ENCODE measurements around the gene INHA. TPM values are rescaled to one million over a fixed set of nuclear protein-coding genes. Genes with fewer than 3 reads are reported as not detected.

INHA gene
- total RNA-seq, 1 experiment from 2014 or later: 1.5 TPM

DNA sequence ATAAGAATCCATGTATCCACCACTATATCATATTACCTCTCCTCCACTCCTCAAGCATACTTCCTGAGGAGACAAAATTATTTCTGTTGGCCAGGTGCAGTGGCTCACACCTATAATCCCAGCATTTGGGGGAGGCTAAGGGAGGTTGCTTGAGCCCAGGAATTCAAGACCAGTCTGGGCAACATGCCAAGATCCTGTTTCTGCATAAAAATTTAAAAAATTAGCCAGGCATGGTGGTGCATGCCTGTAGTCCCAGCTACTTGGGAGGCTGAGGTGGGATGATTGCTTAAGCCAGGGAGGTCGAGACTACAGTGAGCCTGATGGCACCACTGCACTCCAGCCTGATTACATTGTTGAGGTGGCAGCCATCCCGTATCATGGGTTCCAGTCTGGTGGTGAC is 9.2 kb downstream of the INHA start:
- Histone ChIP-seq H3K4me2 (ENCODE audit: low read length) (no peak overlapping the region), H3K9me3 (ENCODE audit: low read length) (no peaks in the 10 kb centered on the region), H3K4me3 (ENCODE audit: low read length) (no peak overlapping the region), H4K20me1 (ENCODE audit: low read length) (no peaks in the 10 kb centered on the region), H3K79me2 (ENCODE audit: low read length) (no peaks in the 10 kb centered on the region), H3K9me2 (replicated peaks; ENCODE audit: low read length) (no peaks in the 10 kb centered on the region), H3K36me3 (ENCODE audit: low read depth, low read length) (no peaks in the 10 kb centered on the region), H3K27me3 (ENCODE audit: low read length) (no peaks in the 10 kb centered on the region), H3K9ac (ENCODE audit: low read length) (no peak overlapping the region), H2AFZ (ENCODE audit: low read length) (no peak overlapping the region), H3K4me1 (ENCODE audit: insufficient read depth, low read length) (peaks cover 14% of the 10 kb centered on the region), H3F3A (ENCODE audit: low read length, unreplicated experiment) (no peaks in the 10 kb centered on the region), H3K27ac (ENCODE audit: low read length) (no peak overlapping the region)
- ATAC-seq (no peak), DNase-seq (no peak)
- intact Hi-C loops (cut with micrococcal nuclease): no loop called here
- CTCF ChIA-PET: interaction anchor here (0.6 kb wide), 1 partner anchor 21 kb away, joined by 4 read pairs; no protein-coding TSS in a partner anchor
- no TSS peak for BruUV-seq (replicated peaks)
- POLR2A ChIA-PET (ENCODE audit: unreplicated experiment): no interaction called here
- TF ChIP-seq EZH2phosphoT487 (IDR thresholded peaks at IDR 0.05; ENCODE audit: borderline replicate concordance, low read length) (no peak), EZH2 (IDR thresholded peaks at IDR 0.05; ENCODE audit: low read length, unreplicated experiment) (no peak)
- TF ChIP-seq, protein P1, sequence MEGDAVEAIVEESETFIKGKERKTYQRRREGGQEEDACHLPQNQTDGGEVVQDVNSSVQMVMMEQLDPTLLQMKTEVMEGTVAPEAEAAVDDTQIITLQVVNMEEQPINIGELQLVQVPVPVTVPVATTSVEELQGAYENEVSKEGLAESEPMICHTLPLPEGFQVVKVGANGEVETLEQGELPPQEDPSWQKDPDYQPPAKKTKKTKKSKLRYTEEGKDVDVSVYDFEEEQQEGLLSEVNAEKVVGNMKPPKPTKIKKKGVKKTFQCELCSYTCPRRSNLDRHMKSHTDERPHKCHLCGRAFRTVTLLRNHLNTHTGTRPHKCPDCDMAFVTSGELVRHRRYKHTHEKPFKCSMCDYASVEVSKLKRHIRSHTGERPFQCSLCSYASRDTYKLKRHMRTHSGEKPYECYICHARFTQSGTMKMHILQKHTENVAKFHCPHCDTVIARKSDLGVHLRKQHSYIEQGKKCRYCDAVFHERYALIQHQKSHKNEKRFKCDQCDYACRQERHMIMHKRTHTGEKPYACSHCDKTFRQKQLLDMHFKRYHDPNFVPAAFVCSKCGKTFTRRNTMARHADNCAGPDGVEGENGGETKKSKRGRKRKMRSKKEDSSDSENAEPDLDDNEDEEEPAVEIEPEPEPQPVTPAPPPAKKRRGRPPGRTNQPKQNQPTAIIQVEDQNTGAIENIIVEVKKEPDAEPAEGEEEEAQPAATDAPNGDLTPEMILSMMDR (conservative IDR thresholded peaks at IDR 0.05; ENCODE audit: low read depth, low read length): no peak

DNA sequence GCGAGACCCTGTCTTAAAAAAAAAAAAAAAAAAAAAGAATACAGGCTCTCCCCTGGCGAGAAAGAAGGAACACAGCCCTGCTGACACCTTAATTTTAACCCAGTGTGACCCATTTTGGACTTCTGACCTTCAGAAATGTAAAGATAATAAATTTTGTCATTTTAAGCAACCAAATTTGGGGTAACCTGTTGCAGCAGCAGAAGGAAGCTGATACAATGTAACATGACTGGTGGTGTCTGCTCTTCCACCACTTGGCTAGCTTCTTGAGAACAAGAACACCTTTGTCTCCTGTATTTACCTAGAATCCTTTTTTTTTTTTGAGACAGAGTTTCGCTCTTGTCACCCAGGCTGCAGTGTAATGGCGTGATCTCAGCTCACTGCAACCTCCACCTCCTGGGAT is 19.0 kb downstream of the INHA start:
- intact Hi-C loops (cut with micrococcal nuclease): no loop called here
- POLR2A ChIA-PET (ENCODE audit: unreplicated experiment): interaction anchor here (0.6 kb wide), 1 partner anchor 29 kb away, joined by 7 read pairs; no protein-coding TSS in a partner anchor
- H2AFZ ChIP-seq (ENCODE audit: low read length): no peak overlapping the region
- H3K27ac ChIP-seq (ENCODE audit: low read length): no peak overlapping the region
- TF ChIP-seq EZH2phosphoT487 (IDR thresholded peaks at IDR 0.05; ENCODE audit: borderline replicate concordance, low read length): no peak
- TF ChIP-seq EZH2 (IDR thresholded peaks at IDR 0.05; ENCODE audit: low read length, unreplicated experiment): no peak
- TF ChIP-seq, protein P1 (conservative IDR thresholded peaks at IDR 0.05; ENCODE audit: low read depth, low read length): no peak
- no peak for DNase-seq
- H3K4me1 ChIP-seq (ENCODE audit: insufficient read depth, low read length): no peaks in the 10 kb centered on the region
- no peaks in the 10 kb centered on the region for H3K9me2 ChIP-seq (replicated peaks; ENCODE audit: low read length)
- ATAC-seq: no peak
- no peaks in the 10 kb centered on the region for H3K36me3 ChIP-seq (ENCODE audit: low read depth, low read length)
- no peak overlapping the region for H3K4me3 ChIP-seq (ENCODE audit: low read length)
- H3F3A ChIP-seq (ENCODE audit: low read length, unreplicated experiment): no peaks in the 10 kb centered on the region
- H3K9ac ChIP-seq (ENCODE audit: low read length): no peak overlapping the region
- H3K4me2 ChIP-seq (ENCODE audit: low read length): no peak overlapping the region
- H3K79me2 ChIP-seq (ENCODE audit: low read length): no peaks in the 10 kb centered on the region
- no TSS peak for BruUV-seq (replicated peaks)
- H4K20me1 ChIP-seq (ENCODE audit: low read length): no peaks in the 10 kb centered on the region
- CTCF ChIA-PET: interaction anchor here (0.7 kb wide), 1 partner anchor 1499 kb away, joined by 6 read pairs; no protein-coding TSS in a partner anchor
- H3K9me3 ChIP-seq (ENCODE audit: low read length): no peaks in the 10 kb centered on the region
- H3K27me3 ChIP-seq (ENCODE audit: low read length): no peaks in the 10 kb centered on the region

DNA sequence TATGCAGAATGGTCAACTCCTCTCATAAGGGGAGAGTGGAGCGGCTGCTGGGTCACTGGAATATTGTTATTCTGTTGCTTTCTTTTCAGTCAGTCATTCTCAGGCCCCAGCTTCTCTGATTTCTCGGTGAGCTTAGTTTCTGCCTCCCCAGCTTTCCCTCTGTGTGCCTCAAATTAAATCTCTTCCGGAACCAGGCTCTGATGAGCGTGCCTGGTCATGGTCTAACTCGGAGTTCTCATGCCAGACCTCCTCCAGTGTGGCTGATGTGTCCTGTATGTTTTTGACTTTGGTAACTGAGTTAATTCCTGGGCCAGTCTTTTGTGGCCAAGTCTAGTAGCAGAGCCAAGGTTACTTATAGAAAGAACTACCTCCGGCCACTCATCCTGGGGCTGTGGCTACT is 20.6 kb downstream of the INHA start:
- no peak overlapping the region for H3K4me3 ChIP-seq (ENCODE audit: low read length)
- peaks cover 7% of the 10 kb centered on the region; the same call in 1 of the 2 replicates for H3K4me1 ChIP-seq (ENCODE audit: insufficient read depth, low read length)
- DNase-seq: no peak
- no peak overlapping the region for H3K9ac ChIP-seq (ENCODE audit: low read length)
- no peaks in the 10 kb centered on the region for H3F3A ChIP-seq (ENCODE audit: low read length, unreplicated experiment)
- no peaks in the 10 kb centered on the region for H3K9me2 ChIP-seq (replicated peaks; ENCODE audit: low read length)
- H3K9me3 ChIP-seq (ENCODE audit: low read length): no peaks in the 10 kb centered on the region
- CTCF ChIA-PET: no interaction called here
- no peak overlapping the region for H3K4me2 ChIP-seq (ENCODE audit: low read length)
- no peaks in the 10 kb centered on the region for H3K79me2 ChIP-seq (ENCODE audit: low read length)
- intact Hi-C loops (cut with micrococcal nuclease): no loop called here
- TF ChIP-seq EZH2phosphoT487 (IDR thresholded peaks at IDR 0.05; ENCODE audit: borderline replicate concordance, low read length): no peak
- TF ChIP-seq, protein P1 (conservative IDR thresholded peaks at IDR 0.05; ENCODE audit: low read depth, low read length): no peak
- no peak for TF ChIP-seq EZH2 (IDR thresholded peaks at IDR 0.05; ENCODE audit: low read length, unreplicated experiment)
- H3K27ac ChIP-seq (ENCODE audit: low read length): no peak overlapping the region
- ATAC-seq: no peak
- POLR2A ChIA-PET (ENCODE audit: unreplicated experiment): no interaction called here
- no peaks in the 10 kb centered on the region for H4K20me1 ChIP-seq (ENCODE audit: low read length)
- no TSS peak for BruUV-seq (replicated peaks)
- H3K27me3 ChIP-seq (ENCODE audit: low read length): no peaks in the 10 kb centered on the region
- no peak overlapping the region for H2AFZ ChIP-seq (ENCODE audit: low read length)
- no peaks in the 10 kb centered on the region for H3K36me3 ChIP-seq (ENCODE audit: low read depth, low read length)
